Kidney (tissue), 14 donors: ENCODE results near the gene ADARB1. TPM values are rescaled to one million over a fixed set of nuclear protein-coding genes. Genes with fewer than 3 reads are reported as not detected.
A peak's percentile ranks its signal among the peaks of the same experiment; 100 is the strongest.

Source experiments
- DNase-seq, 5 donors: peaks; one replicate each; pipeline ENCODE4 v3.0.0-alpha.2; 2013 to 2020
- FAIRE-seq: peaks from 2 replicates; lab custom pipeline; 2012; peaks lifted over from hg19 to GRCh38; lab: Jason Lieb, UNC
- H3K27ac ChIP-seq, 2 donors: one replicate each; pipeline ENCODE4 v1.7.0; 2013; ENCODE audit warnings: low read depth in 2 of 2, low read length in 2 of 2, inconsistent platforms in 1 of 2
- H3K27me3 ChIP-seq: one replicate; pipeline ENCODE4 v1.7.1; 2013; ENCODE audit warnings: low read length, inconsistent platforms; ENCODE audit not compliant: control insufficient read depth, insufficient read depth
- H3K36me3 ChIP-seq, 3 donors: one replicate each; pipeline versions ENCODE4 v1.7.0 to v1.7.1; 2013; ENCODE audit warnings: low read length in 3 of 3, control low read depth in 1 of 3, inconsistent platforms in 1 of 3; ENCODE audit not compliant: insufficient read depth in 3 of 3, control insufficient read depth in 2 of 3
- H3K4me1 ChIP-seq, 3 donors: one replicate each; pipeline versions ENCODE4 v1.7.0 to v1.7.1; 2013; ENCODE audit warnings: low read length in 3 of 3, inconsistent platforms in 1 of 3, low read depth in 1 of 3; ENCODE audit not compliant: control insufficient read depth in 2 of 3, insufficient read depth in 2 of 3
- H3K4me3 ChIP-seq, 3 donors: one replicate each; pipeline versions ENCODE4 v1.7.0 to v1.8.1; 2013; ENCODE audit warnings: low read length in 3 of 3, control low read depth in 1 of 3, inconsistent platforms in 1 of 3
- H3K9ac ChIP-seq, 3 donors: one replicate each; pipeline versions ENCODE4 v1.7.0 to v1.7.1; 2013; ENCODE audit warnings: low read length in 3 of 3, control low read depth in 1 of 3, inconsistent platforms in 1 of 3
- H3K9me3 ChIP-seq, 3 donors: one replicate each; pipeline versions ENCODE4 v1.7.0 to v1.7.1; 2013; ENCODE audit warnings: low read length in 3 of 3, control low read depth in 1 of 3, inconsistent platforms in 1 of 3; ENCODE audit not compliant: control insufficient read depth in 2 of 3, insufficient read depth in 1 of 3
- intact Hi-C: fragments of 100-400 bp; cut with DNase I; formaldehyde crosslinking; loops from one replicate; pipeline ENCODE4 v1.11.1; 2022
- polyA plus RNA-seq: library from polyadenylated mRNA; stranded (reverse); fragments of 350-450 nt; fragmentation: Illumina TruSeq; extraction: RNeasy Lipid Tissue Mini Kit (QIAGEN cat#74804); gene quantifications from one replicate; pipeline ENCODE4 v1.2.3, GENCODE V29; 2014; ENCODE audit warnings: low read depth, low replicate concordance; ENCODE audit not compliant: insufficient read depth
- total RNA-seq: library from RNA; stranded (reverse); fragmentation: NEBNext Ultra II Directional; extraction: Animal tissue kit (Norgen Biotek cat#: 25700); gene quantifications from one replicate; pipeline ENCODE4 v1.2.1, GENCODE V29; 2021
- TF ChIP-seq, protein P1 (sequence below): IDR thresholded peaks from 3 replicates; pipeline ENCODE4 v1.5.1; 2012; ENCODE audit warnings: mild to moderate bottlenecking, moderate library complexity, borderline replicate concordance; ENCODE audit not compliant: insufficient read depth; ENCODE audit errors: extremely low read depth
- donor health status: control.
- donor health status: control.
- donor health status: control.
- donor health status: control.
- donor health status: control.
- donor health status: DM: yes; HTN: yes; CAD: no.
- donor health status: Normal renal cell carcinoma (clear cell type).

The ADARB1 gene
- total and polyA plus RNA-seq, 2 donors from 2014 or later = 6.7 to 34.9 TPM

DNA sequence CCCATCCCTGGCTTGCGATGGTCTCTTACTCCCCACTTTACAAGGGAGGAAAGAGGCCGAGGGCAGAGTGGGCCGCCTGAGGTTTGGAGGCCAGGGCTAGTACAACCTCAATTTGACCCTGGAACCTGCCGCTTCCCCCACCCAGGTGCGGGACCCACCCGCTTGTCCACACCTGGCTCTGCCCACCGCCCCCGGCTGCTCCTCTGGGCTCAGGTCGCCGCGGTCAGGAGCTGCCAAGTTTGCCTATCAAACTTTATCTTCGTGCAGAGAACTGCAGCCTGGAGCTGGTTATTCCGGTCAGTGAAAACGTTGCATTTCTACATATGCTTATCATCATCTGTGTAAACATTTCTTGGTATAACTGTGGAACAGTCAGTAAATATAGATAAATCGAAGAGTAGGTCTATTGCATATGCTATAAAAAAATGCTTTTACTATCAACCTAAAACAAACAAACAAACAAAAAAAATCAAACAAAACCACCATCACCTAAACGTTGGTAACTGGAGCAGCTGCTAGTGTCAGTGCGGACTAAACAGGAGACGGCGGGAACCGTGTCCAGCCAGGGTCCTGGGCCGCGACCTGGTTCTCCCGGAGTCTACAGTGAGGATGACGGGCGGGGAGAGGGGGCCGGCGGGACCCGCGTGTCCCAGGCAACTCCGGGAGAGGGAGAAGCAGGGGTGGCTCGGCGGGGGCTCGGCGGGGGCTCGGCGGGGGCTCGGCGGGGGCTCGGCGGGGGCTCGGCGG, 906 bp upstream of the ADARB1 start:
- peak overlapping the region; percentile 39 to 62 (median 55) for H3K4me3 ChIP-seq
- intact Hi-C loops = no loop called here
- peak overlapping the region in 1 of 3 donors; percentile 27 for H3K9ac ChIP-seq
- no peaks in the 10 kb centered on the region for H3K36me3 ChIP-seq
- H3K27me3 ChIP-seq = peaks cover 7% of the 10 kb centered on the region
- DNase-seq (peak; percentile 56 to 84 (median 76)), FAIRE-seq (no peak)
- peak overlapping the region in 1 of 2 donors; percentile 8 for H3K27ac ChIP-seq
- TF ChIP-seq, protein P1, sequence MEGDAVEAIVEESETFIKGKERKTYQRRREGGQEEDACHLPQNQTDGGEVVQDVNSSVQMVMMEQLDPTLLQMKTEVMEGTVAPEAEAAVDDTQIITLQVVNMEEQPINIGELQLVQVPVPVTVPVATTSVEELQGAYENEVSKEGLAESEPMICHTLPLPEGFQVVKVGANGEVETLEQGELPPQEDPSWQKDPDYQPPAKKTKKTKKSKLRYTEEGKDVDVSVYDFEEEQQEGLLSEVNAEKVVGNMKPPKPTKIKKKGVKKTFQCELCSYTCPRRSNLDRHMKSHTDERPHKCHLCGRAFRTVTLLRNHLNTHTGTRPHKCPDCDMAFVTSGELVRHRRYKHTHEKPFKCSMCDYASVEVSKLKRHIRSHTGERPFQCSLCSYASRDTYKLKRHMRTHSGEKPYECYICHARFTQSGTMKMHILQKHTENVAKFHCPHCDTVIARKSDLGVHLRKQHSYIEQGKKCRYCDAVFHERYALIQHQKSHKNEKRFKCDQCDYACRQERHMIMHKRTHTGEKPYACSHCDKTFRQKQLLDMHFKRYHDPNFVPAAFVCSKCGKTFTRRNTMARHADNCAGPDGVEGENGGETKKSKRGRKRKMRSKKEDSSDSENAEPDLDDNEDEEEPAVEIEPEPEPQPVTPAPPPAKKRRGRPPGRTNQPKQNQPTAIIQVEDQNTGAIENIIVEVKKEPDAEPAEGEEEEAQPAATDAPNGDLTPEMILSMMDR = no peak
- no peaks in the 10 kb centered on the region for H3K4me1 ChIP-seq
- H3K9me3 ChIP-seq = no peaks in the 10 kb centered on the region

DNA sequence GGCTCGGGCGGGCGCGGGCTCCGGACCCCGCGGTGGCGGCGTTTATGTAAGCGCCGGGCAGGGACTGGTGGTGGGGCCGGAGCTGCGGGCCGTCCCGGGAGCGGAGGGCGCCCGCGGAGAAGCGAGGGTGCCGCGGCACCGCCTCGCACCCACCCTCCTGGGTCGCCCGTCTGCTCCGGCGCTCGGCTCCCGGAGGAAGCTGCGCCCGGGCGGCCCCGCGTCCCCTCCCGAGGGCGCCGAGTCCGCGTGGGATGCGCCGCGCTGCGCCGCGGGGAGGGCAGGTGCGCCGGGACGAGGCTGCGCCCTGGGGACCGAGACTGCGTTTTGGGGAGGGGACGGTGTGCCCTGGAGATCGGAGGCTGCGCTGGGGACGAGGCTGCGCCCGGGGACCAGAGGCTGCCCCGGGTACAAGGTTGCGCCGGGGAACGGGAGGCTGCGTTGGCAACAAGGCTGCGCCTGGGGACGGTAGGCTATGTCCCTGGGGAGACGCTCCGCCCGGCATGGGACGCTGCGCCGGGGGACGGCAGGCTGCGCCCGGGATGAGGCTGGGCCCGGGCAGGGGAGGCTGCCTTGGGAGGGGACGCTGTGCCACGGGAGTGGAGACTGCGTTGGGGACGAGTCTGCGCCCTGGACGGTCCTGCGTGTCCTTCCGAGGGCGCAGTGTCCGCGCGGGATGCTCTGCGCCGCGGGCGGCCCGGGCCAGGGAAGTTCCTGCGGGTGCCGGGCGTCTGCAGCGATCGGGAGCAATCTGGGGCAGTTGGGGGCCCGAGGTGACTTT, 627 bp downstream of the ADARB1 start:
- TF ChIP-seq, protein P1 = no peak
- Histone ChIP-seq H3K9ac (peak overlapping the region; percentile 12 to 55 (median 43)), H3K4me3 (peak overlapping the region; percentile 30 to 67 (median 53)), H3K9me3 (no peaks in the 10 kb centered on the region), H3K4me1 (no peaks in the 10 kb centered on the region), H3K27me3 (peaks cover 7% of the 10 kb centered on the region), H3K36me3 (no peaks in the 10 kb centered on the region), H3K27ac (peak overlapping the region in 1 of 2 donors; percentile 42)
- no peak for FAIRE-seq
- intact Hi-C loops = no loop called here
- DNase-seq = peak; percentile 40 to 86 (median 44)

DNA sequence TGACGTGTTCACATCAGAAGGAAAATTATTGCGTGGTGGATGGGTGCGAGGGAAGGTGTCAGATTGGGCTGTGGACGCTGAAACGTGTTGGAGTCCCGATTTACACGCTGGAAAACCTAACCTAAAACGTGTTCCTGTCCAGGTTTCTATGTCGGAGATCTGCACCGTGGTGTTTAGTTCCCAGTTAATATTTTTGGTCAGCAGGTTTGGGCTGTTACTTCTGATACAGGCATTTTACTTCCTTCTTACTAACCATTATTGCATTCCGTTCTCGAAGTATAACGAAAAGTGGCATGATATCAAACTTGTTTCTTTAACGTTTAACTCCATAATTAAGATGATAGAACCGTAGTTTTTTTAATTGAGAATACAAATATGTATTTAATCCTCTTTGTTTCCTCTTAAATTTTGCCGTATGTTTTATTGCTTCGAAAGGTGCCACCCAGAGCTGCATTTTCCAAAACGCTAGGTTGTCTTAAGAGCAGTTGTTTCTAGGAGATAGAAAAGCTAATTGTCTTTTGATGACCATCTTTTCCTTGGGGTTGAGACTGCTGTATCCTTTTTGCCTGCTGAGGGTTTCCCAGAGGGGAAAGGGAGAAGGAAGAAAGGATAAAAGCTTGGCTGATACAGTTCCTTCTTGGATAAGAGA, 1.3 kb downstream of the ADARB1 start:
- no peak for DNase-seq
- intact Hi-C loops = no loop called here

More for the DNA sequence above, 1.3 kb downstream of the ADARB1 start:
- H3K4me3 ChIP-seq = peak overlapping the region in 2 of 3 donors; percentile 30 to 67
- H3K27ac ChIP-seq = no peak overlapping the region
- TF ChIP-seq, protein P1 = no peak
- H3K4me1 ChIP-seq = peaks cover 0 to 2% (median 0%) of the 10 kb centered on the region in 3 donors
- no peaks in the 10 kb centered on the region for H3K9me3 ChIP-seq
- FAIRE-seq = no peak
- peaks cover 7% of the 10 kb centered on the region for H3K27me3 ChIP-seq
- H3K9ac ChIP-seq = peak overlapping the region in 1 of 3 donors; percentile 55
- no peaks in the 10 kb centered on the region for H3K36me3 ChIP-seq
